Measurements from ENCODE around the gene ANKRD2.

Gene ANKRD2

GRCh38 chr10:97539523-97540200 lies 32.9 kb upstream of the ANKRD2 start:
- no peak for DNase-seq (ENCODE audit: low read depth)
- H3K4me3 ChIP-seq (ENCODE audit: low read depth, low read length): no peak overlapping the region
- TF ChIP-seq CTCF (IDR thresholded peaks at IDR 0.05; ENCODE audit: low read depth, low read length, missing control alignments): no peak

DNA sequence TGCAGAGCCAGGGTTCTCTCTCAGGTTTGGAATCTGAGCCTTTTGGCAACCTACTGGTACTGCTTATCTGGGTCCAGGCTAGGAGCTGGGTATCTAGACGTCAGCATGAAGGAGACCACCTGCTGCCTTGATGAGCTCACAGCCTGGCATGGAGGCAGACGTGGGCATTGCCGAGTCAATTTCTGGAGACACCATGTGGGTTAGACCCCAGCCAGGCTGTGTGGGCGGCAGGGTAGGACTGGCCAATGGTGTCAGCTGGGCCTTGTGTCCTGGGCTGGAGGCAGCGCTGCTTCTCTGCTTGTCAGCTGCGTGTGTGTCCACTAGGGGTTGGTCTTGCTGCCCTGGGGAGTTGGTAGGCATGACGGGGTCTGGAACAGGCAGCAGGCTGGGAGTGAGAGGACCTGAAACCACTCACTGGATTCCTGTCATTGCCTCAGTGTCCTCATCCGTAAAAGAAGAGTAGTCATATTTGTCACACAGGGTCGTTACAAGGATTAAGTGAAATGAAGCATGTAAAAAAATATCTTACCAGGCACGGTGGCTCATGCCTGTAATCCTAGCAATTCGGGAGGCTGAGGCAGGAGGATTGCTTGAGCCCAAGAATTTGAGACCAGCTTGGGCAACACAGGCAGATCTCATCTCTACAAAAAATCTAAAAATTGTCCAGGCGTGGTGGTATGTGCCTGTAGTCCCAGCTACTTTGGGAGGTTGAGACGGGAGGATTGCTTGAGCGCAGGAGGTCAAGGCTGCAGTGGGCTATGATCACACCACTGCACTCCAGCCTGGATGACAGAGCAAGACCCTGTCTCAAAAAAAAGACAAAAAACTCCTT lies 31.7 kb upstream of the ANKRD2 start:
- no peak for TF ChIP-seq CTCF (IDR thresholded peaks at IDR 0.05; ENCODE audit: low read depth, low read length, missing control alignments)
- no peak overlapping the region for H3K4me3 ChIP-seq (ENCODE audit: low read depth, low read length)
- DNase-seq (ENCODE audit: low read depth): no peak

GRCh38 chr10:97542169-97543024 lies 30.2 kb upstream of the ANKRD2 start:
- no peak for DNase-seq (ENCODE audit: low read depth)
- no peak overlapping the region for H3K4me3 ChIP-seq (ENCODE audit: low read depth, low read length)
- no peak for TF ChIP-seq CTCF (IDR thresholded peaks at IDR 0.05; ENCODE audit: low read depth, low read length, missing control alignments)

DNA sequence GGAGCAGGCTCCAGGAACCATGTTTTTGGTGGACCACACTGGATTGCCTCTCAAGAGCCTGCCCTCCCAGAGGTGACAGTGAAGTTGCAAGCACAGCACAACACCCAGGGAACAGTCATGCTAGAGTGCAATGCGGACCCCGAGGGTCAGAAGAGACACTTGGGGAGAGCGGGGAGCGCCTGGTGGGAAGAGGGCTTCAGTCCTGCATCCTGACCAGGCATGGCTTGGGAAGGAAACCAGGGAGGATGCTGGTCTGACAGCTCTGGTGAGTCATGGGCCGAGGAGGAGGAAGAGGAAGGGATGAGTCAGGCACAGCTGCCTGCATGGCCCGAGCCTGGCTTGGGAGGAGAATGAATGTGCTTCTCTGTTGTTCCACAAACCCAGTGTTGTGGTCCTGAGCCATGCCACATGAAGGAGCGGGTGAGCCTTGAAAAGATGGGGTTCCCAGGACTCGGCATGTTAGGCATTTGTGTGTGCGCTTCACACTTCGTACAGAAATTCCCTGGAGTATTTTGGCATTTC lies 29.5 kb upstream of the ANKRD2 start:
- no peak for TF ChIP-seq CTCF (IDR thresholded peaks at IDR 0.05; ENCODE audit: low read depth, low read length, missing control alignments)
- no peak for DNase-seq (ENCODE audit: low read depth)
- no peak overlapping the region for H3K4me3 ChIP-seq (ENCODE audit: low read depth, low read length)

DNA sequence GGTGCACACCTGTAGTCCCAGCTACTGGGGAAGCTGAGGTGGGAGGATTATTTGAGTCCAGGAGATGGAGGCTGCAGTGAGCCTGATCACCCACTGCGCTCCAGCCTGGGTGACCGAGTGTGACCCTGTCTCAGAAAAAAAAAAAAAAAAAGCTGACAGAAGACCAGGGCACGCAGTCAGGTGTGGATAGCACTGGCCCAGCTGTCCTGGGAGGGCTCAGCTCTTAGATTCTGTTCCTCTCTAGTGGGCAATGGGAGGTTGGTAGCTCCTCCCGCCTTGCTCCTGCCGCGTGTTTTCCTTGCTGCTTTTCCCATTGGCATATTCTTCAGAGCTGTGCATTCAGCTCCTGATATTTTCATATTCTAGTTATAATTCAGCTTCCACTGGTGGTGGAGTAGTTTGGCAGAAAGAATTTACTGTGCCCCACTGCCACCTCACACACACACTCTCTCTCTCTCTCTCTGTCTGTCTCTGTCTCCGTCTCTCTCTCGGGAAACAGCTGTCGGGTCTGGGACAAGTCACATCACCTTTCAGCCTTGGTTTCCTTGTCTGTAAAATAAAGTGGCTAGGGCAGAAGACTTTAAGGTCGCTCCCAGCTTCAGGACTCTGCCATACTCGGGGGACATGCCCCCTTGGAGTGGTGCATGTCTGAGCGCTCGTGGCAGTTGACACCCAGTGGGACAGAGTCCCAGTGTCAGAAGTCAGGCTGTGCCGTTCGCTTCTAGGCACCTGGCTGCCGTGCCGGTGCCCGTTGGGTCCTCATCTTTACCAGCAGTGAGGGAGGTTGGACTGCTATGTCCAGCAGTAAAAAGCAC lies 25.9 kb upstream of the ANKRD2 start:
- no peak for TF ChIP-seq CTCF (IDR thresholded peaks at IDR 0.05; ENCODE audit: low read depth, low read length, missing control alignments)
- no peak overlapping the region for H3K4me3 ChIP-seq (ENCODE audit: low read depth, low read length)
- no peak for DNase-seq (ENCODE audit: low read depth)

DNA sequence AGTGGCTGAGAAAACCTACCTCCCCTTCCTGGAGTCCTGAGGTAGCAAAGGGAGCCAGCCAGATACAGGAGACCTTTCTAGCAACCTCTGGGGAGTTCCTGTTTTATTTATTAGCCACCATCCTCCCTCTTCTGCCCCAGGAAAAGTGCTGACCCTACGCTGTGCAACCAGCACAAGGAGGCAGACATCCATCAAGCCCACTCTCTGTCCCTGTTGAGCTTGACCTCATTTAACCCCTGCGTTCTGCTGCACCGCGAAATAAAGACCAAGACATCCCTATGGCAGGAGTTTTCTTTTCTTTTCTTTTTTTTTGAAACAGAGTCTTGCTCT lies 25.3 kb upstream of the ANKRD2 start:
- TF ChIP-seq CTCF (IDR thresholded peaks at IDR 0.05; ENCODE audit: low read depth, low read length, missing control alignments): no peak
- no peak overlapping the region for H3K4me3 ChIP-seq (ENCODE audit: low read depth, low read length)
- DNase-seq (ENCODE audit: low read depth): no peak
